ENCODE measurements around the gene GEMIN2.

Gene GEMIN2

GRCh38 chr14:39091716-39092115, 22.4 kb upstream of the GEMIN2 start:
- ChIA-PET CTCF (no interaction called here), POLR2A (no interaction called here)
- Histone ChIP-seq H3K4me1 (ENCODE audit: control insufficient read depth, insufficient read depth, low read length) (no peaks in the 10 kb centered on the region), H3K27ac (ENCODE audit: extremely low read depth, low read depth, low read length) (no peak overlapping the region), H3K36me3 (ENCODE audit: control insufficient read depth in 2 of 2, insufficient read depth in 1 of 2, low read length in 2 of 2) (peaks cover 72 to 75% of the 10 kb centered on the region in 2 experiments), H3K9me3 (ENCODE audit: control insufficient read depth, insufficient read depth, low read depth, low read length) (no peaks in the 10 kb centered on the region), H3K4me3 (ENCODE audit: low read depth, low read length) (no peak overlapping the region)
- TF ChIP-seq ZNF211 (tag by site-specific recombination; IDR thresholded peaks at IDR 0.05; ENCODE audit: low read depth) (no peak), ZNF175 (tag by site-specific recombination; IDR thresholded peaks at IDR 0.05) (no peak), EGR2 (tag by site-specific recombination; IDR thresholded peaks at IDR 0.05; ENCODE audit: low read depth) (no peak), ZNF623 (tag by site-specific recombination; IDR thresholded peaks at IDR 0.05) (no peak), ZNF138 (tag by site-specific recombination; IDR thresholded peaks at IDR 0.05; ENCODE audit: borderline replicate concordance) (no peak)

GRCh38 chr14:39094515-39094914, 19.6 kb upstream of the GEMIN2 start:
- Histone ChIP-seq H3K4me3 (ENCODE audit: low read depth, low read length) (no peak overlapping the region), H3K36me3 (ENCODE audit: control insufficient read depth in 2 of 2, insufficient read depth in 1 of 2, low read length in 2 of 2) (peaks cover 56 to 61% of the 10 kb centered on the region in 2 experiments), H3K27ac (ENCODE audit: extremely low read depth, low read depth, low read length) (no peak overlapping the region), H3K4me1 (ENCODE audit: control insufficient read depth, insufficient read depth, low read length) (no peaks in the 10 kb centered on the region), H3K9me3 (ENCODE audit: control insufficient read depth, insufficient read depth, low read depth, low read length) (no peaks in the 10 kb centered on the region)
- CTCF ChIA-PET = interaction anchor here (0.6 kb wide), 2 partner anchors 12 to 76 kb away, joined by 3 read pairs; partner anchors contain the start of gene TRAPPC6B
- POLR2A ChIA-PET = interaction anchor here (1.0 kb wide), 1 partner anchor 76 kb away, joined by 4 read pairs; the partner anchor contains the start of gene TRAPPC6B
- TF ChIP-seq ZNF239 (tag by site-specific recombination; IDR thresholded peaks at IDR 0.05) (no peak), ZNF664 (tag by site-specific recombination; IDR thresholded peaks at IDR 0.05) (no peak), ZNF341 (tag by site-specific recombination; IDR thresholded peaks at IDR 0.05; ENCODE audit: low read depth) (no peak), ZNF148 (tag by site-specific recombination; IDR thresholded peaks at IDR 0.05; ENCODE audit: borderline replicate concordance) (no peak), ZNF335 (tag by site-specific recombination; conservative IDR thresholded peaks at IDR 0.05) (no peak), ZNF10 (tag by site-specific recombination; IDR thresholded peaks at IDR 0.05) (no peak), REPIN1 (tag by site-specific recombination; IDR thresholded peaks at IDR 0.05; ENCODE audit: low read depth) (no peak), MEIS1 (CRISPR knock-in tag; IDR thresholded peaks at IDR 0.05; ENCODE audit: borderline replicate concordance) (no peak), ZNF362 (tag by site-specific recombination; IDR thresholded peaks at IDR 0.05) (no peak), ZFP3 (tag by site-specific recombination; IDR thresholded peaks at IDR 0.05; ENCODE audit: low read depth) (no peak), ZNF747 (tag by site-specific recombination; IDR thresholded peaks at IDR 0.05) (no peak), ZNF398 (tag by site-specific recombination; IDR thresholded peaks at IDR 0.05) (no peak), HIC1 (tag by site-specific recombination; IDR thresholded peaks at IDR 0.05) (no peak), ZNF561 (tag by site-specific recombination; IDR thresholded peaks at IDR 0.05; ENCODE audit: borderline replicate concordance) (no peak), PRDM2 (tag by site-specific recombination; IDR thresholded peaks at IDR 0.05; ENCODE audit: borderline replicate concordance) (no peak), HOXC10 (CRISPR knock-in tag; IDR thresholded peaks at IDR 0.05) (no peak)

Data from HEK293 (cell line).